T follicular helper cell (primary cell): ENCODE measurements around the gene HLCS.
"Not testable (repeated sequence)": the region's sequence is repeated elsewhere in the genome, so short reads cannot be mapped to it uniquely, and the experiment has no call there.

Experiments used
- DNase-seq: peaks from one replicate; pipeline ENCODE4 v3.0.0-alpha.2; 2020; ENCODE audit warnings: low read depth
- total RNA-seq, 2 experiments: gene quantifications; one replicate each; lab custom pipeline; 2026; lab: John Stamatoyannopoulos, UW

The HLCS gene
- 17.9 to 20.5 reads per million in 2 experiments for total RNA-seq

DNA sequence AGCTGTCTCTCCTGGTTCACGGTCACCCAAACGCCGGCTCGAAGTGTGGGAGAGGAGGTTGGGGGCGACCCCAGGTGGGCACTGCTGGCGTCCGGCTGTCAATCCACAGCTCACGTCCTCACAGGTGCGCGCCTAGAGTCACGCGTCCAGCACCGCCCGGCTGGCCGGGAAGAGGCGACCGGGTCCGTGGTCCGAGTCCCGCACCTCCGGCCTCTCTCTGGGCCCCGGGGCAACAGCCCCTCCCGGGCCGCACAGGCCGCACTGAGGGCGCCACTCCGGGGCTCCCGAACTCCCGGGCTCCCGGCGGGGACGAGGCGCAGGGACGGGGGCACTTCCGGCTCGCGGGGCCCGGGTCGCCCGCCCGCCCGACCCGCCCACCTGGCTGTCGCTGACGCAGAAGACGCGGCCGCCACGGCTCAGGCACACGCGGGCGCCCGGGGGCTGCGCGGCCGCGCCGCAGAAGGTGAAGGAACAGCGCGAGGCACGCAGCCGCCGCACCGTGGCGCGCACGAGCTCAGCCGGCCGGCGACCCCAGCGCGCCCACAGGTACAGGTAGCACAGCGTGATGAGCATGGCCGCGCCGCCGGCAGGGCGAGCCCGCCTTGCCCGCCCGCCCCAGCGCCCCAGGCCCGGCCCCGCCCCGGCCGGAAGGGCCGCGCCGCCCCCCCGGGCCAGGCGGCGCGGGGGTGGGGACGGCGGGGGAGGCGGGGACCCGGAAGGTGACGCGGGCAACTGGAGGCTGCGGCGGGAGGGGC lies at the start of gene HLCS:
Gene HLCS, minus strand, starts transcription at position 604 of the 755 bp plus-strand sequence. Its CDS starts 31 bp downstream, at position 573.
- DNase-seq: peak; percentile 59

DNA sequence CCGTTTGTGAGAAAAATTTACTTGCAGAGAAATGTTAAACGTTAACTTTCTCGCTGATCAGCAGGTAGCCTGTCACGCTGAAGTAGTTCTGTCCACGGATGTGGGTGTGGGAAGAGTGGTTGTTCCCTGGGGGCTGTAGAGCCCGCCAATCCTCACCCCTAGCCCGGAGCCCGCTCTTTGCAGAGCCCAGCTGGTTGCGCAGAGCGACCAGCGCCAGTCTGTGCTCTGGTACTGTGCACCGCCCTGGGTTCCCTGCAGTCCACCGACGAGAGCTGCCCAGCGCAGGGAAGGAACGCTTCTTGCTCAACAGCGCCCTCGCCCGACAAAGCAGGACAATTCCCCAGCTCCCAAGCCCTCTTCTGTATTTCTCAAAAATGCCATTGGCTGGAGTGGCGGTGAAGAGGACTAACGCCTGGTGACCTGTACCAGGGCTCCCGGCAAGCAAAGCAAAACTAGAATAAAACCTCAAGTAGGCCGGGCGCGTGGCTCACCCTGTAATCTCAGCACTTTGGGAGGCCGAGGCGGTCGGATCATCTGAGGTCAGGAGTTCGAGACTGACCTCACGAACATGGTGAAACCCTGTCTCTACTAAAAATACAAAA lies 43.4 kb upstream of the HLCS start:
- peak; percentile 63 for DNase-seq

DNA sequence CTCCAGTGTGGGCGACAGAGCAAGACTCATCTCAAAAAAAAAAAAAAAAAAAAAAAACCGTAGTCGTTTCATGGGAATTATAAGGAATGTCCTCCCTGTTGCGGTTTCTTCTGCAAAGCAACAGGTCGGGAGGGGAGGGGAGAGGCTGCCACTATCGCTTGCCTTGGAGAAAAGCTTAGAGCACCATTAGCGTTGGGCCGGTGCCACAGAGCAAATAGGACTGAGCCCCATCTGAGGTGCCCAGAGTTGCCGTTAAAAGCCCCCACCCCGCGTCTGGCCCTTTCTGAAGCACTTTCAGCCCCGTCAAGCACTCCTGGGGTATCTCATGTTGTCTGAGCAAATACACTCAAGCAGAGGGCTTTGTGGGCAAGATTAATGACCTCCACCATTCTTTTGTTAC lies 42.3 kb upstream of the HLCS start:
- no peak for DNase-seq

DNA sequence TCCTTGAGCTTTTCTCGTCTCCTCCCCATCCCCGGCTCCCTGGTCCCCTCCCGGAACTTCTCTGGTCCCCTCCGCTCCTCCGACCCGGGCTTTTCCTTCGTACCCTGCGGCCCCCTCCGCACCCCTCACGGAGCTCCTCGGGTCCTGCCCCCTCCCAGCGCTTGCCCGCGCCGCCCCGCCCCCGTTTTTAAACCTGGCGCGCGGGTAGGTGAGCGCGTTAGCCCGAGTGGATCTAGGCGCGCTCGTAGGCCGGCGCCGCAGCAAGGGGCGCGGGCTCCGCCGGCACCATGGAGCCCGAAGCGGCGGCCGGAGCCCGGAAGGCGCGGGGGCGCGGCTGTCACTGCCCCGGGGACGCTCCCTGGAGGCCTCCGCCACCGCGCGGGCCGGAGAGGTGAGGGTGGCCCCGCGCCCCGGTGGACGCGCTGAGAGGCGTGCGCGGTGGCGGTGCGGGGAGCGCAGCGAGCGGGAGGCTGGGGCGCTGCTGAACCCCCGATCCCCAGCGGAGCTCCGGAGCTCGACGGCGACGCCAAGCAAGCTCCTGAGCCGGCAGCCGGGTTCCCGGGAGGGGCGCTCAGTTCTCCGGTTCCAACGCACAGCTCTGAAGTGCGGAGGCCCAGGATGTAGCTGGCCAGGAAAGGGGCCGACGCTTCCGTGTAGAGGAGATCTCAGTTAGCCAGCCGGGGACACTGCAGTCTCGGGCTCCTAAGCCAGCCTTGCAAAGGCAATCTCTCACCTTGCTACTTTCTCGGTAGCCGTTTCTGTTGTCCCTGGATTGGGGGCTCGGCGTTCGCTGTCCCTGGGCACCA lies 40.2 kb upstream of the HLCS start, which contains the start of gene RIPPLY3:
Gene RIPPLY3, plus strand, starts transcription at position 217 of the 806 bp plus-strand sequence. Its CDS starts 71 bp downstream, at position 288.
- no peak for DNase-seq

DNA sequence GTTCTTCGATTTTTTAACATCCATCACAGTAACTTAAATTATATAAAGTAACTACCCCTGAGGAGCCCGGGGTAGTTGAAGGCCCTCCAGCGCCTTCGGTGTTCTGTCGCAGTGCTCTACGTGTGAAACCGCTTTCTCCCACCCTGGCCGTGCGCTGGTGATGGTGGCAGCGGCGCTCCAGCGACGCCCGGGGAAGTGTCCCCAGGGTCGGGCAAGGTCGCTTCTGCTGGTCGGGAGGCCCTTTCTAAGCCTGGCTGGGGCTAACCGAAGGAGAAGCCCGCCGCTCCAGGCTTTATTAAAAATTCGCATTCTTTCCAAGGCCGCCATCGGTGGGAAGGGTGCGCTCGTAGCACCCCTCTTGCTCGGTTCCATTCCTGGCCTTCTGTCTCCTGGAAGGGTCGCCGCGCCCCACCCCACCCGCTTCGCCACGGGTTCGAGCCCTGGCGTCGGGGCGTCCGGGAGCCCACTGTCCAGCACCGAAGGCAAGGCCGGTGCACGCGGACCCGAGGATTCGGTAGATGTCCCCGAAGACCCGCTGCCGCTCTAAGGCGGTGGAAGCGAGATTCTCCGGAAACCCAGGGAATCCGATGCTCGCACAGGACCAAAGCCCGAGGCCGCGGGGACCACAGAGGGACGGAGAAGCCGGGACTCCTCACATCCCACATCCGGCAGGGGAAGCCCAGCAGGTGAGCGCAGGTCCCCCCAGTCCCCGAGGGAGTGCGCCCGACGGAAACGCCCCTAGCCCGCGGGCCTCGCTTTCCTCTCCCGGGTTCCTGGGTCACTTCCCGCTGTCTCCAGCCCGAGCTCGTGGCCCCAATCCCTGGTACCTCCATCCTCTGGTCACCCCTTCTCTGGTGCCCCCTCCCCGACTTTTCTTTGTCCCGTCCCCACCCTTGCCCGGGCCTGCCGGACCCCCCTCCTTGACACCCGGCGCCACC lies 39.3 kb upstream of the HLCS start:
- DNase-seq: no peak

DNA sequence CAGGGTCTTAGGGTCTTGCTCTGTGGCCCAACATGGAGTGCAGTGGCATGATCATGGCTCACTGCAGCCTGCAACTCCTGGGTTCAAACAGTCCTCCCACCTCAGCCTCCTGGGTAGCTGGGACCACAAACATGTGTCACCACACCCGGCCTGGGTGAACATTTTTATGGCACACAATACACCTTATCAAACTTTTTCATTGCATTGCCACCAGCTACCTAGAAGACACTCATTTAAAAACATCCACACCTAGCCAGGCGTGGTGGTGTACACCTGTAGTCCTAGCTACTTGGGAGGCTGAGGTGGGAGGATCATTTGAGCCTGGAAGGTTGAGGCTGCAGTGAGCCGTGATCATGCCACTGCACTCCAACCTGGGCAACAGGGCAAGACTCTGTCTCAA lies 37.4 kb upstream of the HLCS start:
- not testable (repeated sequence) for DNase-seq

DNA sequence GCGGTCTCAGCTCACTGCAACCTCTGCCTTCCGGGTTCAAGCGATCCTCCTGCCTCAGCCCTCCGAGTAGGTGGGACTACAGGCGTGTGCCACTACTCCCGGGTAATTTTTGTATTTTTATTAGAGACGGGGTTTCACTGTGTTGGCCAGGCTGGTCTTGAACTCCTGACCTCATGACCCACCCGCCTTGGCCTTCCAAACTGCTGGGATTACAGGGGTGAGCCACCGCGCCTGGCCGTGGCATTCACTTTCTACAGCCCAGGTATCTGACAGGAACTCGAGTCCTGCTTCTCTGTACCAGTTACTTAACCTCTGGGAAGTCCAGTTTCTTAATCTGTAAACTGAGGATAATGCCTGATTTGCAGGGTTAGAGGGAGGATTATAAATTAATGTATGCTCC lies 36.4 kb upstream of the HLCS start:
- not testable (repeated sequence) for DNase-seq

DNA sequence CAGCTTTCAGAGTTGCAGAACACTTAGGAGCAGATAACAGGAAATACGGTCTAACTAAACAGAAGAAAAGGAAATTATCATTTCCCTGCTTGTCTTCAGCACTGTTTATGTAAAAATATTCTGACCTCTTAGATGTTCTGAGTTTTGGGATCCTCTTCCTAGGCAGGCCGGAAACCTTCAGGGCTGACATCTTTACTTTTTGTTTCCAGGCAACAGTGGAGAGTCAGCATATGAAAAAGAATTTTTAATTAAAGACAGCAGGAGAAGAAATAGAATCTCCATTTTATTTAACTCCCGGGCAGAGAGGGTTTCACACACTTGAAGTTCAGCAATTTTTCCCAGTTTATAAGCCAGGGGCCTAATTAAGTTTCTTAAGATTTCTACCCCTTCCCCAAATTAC lies 35.0 kb upstream of the HLCS start:
- no peak for DNase-seq

DNA sequence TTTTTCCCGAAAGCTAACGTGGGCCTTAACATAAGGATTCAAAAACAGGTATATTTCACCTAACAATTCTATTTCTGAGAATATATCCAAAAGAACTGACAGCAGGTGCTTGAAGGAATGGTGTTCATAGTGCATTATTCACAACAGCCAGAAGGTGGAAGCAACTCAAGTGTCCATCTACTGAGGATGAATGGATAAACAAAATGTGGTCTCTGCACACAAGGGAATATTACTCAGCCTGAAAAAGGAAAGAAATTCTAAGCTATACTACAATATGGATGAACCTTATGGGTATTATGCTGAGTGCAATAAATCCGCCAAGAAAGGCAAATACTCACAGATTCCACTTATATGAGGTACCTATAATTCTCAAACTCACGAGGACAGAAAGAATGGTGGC lies 33.9 kb upstream of the HLCS start:
- DNase-seq: no peak

DNA sequence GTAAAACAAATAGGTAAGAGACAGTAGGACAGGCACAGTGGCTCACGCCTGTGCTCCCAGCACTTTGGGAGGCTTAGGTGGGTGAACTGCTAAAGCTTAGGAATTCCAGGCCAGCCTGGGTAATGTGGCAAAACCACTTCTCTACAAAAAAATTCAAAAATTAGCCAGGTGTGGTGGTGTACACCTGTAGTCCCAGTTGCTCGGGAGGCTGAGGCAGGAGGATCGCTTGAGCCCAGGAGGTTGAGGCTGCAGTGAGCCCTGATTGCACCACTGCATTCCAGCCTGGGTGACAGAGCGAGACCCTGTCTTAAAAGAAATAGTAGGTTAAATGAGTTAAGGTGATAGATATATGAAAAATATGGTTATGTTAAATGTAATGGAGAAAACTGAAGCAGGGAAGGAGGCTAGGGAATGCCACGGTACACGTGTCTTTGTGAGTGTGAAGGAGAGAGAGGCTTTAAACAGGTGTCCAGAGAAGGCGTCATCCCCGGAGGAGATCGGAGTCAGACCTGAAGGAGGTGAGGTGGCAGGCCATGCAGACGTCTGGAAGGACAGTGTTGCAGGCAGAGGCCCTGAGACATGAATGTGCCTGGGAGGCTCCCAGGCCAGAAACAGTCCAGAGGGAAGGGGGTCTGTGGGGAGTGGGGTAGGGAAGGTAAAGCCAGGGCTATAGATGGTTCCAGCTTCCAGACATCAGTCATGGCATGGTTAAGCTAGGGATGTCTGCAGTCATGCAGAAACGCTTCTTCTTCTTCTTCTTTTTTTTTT lies 32.8 kb upstream of the HLCS start:
- DNase-seq: no peak

DNA sequence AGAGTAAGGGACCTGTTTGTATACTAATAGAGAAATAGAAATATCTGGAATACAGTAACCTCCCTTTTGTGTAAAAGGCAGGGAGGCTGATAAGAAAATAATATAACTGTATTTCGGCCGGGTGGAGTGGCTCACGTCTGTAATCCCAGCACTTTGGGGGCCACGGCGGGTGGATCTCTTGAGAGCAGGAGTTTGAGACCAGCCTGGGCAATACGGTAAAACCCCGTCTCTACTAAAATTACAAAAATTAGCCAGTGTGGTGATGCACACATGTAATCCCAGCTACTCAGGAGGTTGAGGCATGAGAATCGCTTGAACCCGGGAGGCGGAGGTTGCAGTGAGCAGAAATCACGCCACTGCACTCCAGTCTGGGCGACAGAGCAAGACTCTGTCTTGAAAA lies 28.8 kb upstream of the HLCS start:
- DNase-seq: not testable (repeated sequence)

DNA sequence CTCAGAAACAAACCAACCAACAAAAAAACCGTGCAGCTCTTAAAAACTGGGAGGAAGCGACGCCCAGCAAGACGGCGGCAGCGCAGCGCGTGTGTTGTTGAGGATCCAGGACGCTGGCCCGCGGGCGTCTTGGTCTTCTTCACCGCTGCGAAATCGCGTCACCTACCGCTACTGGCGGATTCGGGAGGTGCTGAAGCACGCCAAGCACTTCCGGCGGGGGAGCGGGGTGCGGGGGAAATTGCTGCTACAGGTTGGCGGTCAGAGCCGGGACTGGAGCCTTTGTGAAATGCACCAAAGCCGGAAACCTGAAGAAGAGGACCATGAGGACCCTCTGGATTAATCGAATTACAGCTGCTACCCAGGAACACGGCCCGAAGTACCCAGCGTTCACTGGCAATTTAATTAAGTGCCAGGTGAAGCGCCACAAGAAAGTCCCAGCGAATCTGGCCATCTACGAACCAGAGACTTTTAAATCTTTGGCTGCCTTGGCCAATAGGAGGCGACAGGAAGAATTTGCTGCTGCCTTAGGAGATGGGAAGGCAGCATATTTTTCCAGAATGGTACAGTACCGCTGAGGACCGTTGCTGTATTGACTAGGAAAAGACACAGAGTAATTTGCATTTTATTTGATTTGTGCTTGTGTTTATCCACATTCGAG lies 28.2 kb upstream of the HLCS start:
- no peak for DNase-seq

DNA sequence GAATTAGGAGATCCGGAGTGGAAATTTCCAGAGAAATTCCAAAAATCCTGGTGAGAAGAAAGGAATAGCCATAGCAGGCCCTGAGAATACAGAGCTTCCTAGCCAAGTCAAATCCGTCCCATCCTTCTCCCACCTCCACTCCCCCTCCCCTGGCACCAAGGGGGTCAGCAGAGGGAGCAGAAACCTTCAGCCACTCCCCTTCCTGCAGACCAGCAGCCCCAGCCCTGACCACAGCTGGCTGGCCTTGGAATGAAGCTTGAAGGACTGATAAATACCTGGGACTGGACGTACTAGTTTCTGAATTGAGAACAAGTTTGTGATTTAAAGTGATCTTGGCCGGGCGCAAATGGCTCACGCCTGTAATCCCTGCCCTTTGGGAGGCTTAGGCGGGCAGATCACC lies 26.2 kb upstream of the HLCS start:
- no peak for DNase-seq

DNA sequence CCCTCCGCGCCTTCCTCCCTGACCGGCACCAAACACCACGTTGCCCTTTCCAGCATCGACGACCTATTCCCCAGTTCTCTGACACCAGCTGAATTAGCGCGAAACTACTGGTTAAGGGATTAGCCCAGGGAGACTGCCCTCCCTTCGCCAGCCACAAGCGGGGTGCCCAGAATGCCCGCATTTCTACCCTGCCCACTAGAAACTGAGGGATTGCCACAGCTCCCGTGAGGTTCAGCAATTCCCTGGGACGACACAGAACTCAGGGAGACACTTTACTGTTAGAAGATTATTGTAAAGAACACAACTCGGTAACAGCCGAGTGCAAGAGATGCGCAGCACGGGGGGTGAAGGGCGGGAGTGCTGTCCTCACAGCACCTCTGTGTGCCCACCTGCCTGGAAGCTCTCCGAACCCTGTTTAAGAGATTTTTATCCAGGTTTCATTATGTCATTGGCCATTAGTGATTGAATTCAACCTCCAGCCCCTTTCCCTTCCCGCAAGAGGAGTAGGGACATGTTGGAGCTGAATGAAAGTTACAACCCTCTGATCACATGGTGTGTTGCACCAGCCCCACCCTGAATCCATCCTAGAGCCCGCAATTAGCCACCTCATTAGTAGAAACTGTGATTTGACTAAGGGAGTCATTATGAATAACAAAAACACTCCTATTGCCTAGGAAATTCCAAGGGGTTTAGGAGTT lies 24.2 kb upstream of the HLCS start:
- DNase-seq: no peak

DNA sequence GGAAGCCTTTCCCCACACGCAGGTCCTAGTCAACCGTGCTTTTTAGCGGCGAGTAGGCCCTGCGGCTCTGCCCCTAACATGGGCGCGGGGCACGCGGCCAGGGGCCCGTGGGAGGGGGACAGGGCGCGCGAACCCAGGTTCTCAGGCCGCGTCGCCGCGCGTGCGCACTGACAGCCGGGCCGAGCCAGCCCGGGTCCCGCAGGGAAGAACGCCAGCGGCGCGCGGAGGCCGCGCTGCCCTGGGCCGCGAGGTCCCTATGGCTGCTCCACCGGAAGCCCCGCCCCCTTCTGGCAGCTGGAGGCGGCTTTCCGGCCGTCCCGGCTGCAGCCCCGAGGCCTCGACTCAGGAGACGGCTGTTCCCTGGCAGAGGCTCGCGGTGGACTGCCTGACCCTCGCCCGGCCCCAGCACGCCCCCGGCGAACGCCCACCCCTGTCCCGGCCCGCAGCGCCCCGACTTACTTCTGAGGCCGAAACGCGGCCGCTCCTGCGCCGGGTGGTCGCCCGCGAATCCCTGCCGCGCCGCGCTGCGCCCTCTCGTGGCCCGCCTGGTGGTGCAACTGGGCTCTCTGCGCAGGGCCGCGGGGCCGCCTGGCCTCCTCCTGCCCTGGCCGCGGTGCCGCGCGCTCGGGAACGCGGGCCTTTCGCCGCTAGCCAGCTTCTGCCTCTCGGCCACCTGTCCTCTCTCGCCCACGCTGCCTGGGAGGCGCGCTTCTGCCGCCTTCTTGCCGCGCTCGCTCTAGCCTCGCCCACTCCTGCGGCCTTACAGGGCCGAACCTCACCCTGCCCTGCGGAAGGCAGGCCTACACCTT lies 23.4 kb upstream of the HLCS start:
- DNase-seq: peak; percentile 55

DNA sequence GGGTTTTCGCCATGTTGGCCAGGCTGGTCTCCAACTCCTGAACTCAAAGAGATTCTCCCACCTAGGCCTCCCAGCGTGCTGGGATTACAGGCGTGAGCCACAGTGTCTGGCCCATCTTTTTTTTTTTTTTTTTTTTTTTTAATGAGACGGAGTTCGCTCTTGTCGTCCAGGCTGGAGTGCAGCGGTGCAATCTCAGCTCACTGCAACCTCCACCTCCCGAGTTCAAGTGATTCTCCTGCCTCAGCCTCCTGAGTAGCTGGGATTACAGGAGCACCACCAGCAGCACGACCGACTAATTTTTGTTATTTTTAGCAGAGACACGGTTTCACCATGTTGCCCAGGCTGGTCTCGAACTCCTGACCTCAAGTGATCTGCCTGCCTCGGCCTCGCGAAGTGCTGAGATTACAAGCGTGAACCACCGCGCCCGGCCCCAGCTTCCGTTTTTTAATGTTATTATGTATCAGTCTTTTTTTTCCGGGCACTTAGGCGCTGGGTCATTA lies 22.8 kb upstream of the HLCS start:
- DNase-seq: not testable (repeated sequence)

DNA sequence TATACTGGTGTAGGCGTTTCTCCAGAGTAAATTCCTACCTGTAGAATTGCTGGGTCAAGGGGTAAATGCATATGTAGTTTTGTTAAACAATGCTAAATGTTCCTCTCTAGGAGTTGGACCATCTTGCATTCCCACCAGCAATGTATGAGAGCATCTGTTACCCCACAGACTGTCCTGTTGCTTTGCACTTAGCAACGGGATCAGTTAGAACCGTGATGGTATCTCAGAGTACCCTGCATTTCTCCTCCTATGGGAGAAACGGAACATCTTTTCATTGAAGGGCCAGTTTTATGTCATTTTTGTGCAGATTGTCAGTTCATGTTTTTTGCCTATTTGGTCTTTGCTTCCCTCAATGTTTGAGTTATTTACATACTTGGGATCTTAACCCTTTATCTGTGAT lies 22.1 kb upstream of the HLCS start:
- DNase-seq: no peak

DNA sequence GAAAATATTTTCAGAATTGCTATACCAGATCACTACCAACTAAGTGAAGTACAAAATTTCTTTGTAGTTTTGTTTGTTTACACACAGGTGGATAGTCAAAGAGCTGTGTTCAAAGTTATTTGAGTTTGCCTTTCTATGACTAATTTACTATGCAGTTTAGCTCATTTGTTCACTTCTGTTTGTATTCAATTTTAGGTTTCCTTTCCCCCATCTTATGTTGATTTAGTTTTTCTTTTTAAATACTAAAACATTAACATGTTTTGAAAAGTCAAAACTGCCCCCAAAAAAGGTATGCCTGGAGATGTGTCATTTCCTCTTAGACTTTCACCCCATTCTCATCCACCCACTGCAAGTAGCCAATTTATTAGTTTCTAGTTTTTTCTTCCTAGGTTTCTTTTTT lies 21.4 kb upstream of the HLCS start:
- DNase-seq: no peak
